Measurements from ENCODE around the gene CORO1C. TPM values are rescaled to one million over a fixed set of nuclear protein-coding genes. Genes with fewer than 3 reads are reported as not detected.
"Not testable (repeated sequence)": the region's sequence is repeated elsewhere in the genome, so short reads cannot be mapped to it uniquely, and the experiment has no call there.

Gene CORO1C
- total RNA-seq, 1 donor from 2014 or later: 107 TPM

DNA sequence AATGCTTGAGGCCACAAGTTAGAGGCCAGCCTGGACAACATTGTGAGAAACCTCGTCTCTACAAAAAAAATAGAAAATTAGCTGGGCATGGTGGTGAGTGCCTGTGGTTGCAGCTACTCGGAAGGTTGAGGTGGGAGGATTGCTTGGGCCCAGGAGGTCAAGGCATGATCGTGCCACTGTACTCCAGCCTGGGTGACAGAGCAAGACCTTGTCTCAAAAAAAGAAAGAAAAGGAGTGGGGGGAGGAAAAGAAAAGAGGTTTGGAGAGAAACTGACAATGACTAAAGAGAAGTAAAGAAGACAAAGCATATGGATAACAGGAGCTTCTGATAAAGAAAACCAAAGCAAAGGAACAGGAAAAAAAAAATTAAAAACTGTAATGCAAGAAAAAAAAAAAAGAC lies 60.2 kb downstream of the CORO1C start:
- ATAC-seq: no peak

GRCh38 chr12:108670066-108670631 lies 61.2 kb downstream of the CORO1C start:
- no peak for ATAC-seq

GRCh38 chr12:108668542-108668941 lies 62.8 kb downstream of the CORO1C start:
- no peak for ATAC-seq

- ATAC-seq: no peak
These were observed 63.3 kb downstream of the CORO1C start for GRCh38 chr12:108668063-108668462.

GRCh38 chr12:108667349-108667748 lies 64.0 kb downstream of the CORO1C start:
- no peak for ATAC-seq

DNA sequence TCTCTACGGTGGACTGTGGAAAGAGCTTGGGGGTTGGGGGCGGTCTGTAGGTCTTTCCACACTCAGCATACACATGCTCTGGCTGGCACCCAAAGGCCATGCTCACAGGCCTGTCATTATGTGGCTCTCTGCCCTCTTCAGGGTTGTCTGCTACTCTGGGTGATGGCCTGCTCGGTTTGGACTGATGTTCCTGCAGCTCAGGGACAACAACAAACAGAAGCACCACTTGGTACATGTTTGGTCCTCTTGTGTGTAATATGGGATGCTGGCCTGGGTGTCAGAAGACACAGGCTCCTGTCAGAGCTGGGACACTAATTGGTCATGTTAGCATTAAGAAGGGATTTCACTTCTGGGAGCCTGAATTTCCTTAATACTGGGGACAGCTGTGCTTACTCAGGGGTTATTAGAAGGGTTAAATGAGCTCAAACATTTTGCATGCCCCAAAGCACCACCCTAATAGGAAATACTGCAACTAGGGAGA lies 64.9 kb downstream of the CORO1C start:
- ATAC-seq: no peak

DNA sequence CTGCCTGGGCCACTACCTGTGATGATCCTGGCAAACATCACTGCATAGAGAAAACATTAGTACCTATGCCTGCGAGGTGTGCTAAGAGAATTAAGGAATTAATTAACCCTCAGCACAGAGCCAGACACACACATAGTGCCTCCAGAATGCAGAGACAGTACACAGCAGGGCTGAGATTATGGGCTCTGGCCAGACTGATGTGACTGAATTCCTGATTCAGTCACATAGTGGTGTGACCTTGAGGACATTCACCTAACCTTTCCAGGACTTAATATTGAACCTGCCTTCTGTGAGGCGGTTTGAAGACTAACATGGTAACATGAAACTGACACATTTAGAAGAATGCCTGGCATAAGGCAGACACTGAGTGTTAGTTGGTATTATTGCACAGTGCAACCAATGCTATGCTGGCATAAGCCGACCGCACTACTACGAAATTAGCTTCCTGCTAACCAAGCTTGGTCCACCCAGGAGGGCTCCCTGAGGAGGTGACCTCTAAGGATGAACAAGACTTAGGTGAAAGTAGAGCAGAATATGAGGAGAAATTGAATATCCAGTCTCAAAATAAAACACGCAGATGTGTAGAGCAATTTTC lies 65.6 kb downstream of the CORO1C start:
- ATAC-seq: peak; percentile 11

DNA sequence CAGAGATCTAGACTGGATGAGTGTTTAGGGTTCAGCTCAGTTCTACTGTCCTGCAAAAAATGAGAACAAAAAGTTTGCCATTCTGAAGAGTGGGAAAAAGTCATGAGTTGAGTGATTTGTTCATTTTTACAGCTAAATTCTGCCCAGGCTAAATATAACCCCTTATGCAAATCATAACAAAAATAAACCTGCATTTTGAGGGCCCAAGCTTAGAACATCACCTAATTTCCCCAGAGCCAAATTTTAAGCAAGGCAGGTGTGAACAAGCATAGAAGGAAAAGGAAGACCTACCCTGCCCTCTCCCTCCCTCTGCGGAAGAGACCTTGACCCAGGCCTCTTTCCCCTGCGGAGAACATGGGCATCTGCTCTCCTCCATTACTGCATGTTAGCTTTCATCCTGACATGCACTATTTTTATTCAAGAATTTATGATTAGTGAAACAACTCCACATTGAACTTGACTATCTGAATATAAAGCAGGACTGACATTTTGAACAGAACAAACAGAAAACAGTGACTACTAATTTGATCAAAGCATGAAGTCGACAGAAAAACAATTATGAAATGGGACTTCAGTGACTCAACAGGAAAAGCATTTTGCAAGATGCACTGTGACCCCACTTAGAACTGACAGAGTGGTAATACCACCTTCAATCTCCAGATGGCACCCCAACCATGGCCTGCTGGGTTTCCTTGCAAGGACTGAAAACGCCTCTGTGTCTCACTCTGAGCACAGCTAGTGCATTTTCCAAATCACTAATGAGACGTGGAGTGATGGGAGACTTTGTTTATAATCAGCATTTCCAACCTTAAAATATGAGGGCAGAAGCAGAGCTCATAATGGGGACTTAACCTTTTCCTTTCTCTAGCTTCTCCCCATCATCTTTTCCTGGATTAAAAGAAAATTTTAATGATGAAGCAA lies 66.7 kb downstream of the CORO1C start:
- peak; percentile 98 for ATAC-seq

DNA sequence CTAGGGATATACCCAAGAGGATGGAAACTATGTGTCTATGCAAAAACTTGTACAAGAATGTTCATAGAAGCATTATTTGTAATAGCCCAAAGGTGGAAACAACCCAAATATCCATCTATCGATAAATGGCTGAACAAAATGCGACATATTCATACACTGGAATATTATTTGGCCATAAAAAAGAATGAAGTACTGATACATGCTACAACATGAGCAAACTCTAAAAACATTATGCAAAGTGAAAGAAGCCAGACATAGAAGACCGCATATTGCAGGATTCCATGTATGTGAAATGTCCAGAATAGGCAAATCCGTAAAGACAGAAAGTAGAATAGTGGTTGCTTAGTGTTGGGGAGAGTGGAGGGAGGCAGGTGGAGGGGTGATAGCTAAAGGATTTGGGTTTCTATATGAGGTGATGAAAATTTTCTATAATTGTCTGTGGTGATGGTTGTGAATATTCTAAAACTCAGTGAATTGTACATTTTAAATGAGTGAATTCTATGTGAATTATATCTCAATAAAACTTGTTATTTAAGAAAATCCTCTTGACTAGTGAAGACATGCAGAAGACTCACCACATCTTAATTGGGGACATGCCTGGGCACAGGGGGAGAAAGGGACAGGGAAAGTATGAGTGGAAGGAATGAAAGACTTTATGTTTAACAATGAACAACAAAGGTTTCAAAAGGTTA lies 67.8 kb downstream of the CORO1C start:
- no peak for ATAC-seq

DNA sequence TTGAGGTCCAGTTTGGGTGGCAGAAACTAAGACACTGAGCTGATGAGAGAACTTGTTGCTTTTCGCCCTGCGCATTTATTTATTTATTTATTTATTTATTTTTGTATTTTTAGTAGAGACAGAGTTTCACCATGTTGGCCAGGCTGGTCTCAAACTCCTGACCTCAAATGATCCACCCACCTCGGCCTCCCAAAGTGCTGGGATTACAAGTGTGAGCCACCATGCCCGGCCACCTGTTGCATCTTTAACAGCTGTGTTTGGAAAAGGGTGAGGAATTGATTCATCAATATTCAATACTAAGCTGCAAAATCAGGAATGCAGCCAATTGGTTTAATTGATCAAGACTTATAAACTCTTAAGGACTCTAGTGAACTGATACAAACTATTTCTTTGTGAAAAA lies 73.2 kb downstream of the CORO1C start:
- ATAC-seq: not testable (repeated sequence)

DNA sequence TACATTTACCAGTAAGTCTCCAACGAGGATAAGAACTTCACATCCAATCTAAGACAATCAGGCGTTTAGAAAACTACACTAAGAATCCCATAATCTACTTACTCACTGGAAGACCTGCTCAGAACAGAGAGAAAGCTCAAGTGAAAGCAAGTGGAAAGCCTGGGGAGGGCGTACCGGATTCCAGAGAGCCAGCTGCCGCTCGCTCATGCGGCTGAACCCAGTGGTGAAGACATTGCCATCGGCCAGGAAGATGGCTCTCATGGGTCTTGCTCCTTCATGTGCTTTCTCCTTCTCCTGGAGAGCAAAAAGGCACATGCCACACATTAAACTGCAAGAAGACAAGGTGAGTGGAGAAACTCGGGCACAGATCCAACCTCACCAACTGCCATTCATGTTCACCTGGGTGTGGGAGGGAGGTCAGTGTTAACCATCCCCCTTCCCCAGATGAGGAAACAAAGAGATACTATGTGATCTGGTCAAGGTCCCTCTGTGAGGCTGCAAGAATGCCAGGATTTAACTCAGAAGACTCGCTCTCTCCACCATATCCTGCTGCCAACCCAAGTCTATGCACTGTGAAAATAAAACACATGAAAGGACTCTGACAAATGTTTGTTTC lies 74.1 kb downstream of the CORO1C start:
- ATAC-seq: no peak

- not testable (repeated sequence) for ATAC-seq
These were observed 75.1 kb downstream of the CORO1C start for GRCh38 chr12:108656247-108656646.

DNA sequence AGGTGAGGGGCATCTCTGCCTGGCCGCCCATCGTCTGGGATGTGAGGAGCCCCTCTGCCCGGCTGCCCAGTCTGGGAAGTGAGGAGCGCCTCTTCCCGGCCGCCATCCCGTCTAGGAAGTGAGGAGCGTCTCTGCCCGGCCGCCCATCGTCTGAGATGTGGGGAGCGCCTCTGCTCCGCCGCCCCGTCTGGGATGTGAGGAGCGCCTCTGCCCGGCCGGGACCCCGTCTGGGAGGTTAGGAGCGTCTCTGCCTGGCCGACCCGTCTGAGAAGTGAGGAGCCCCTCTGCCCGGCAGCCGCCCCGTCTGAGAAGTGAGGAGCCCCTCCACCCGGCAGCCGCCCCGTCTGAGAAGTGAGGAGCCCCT lies 75.5 kb downstream of the CORO1C start:
- not testable (repeated sequence) for ATAC-seq

- ATAC-seq: not testable (repeated sequence)
These were observed 76.7 kb downstream of the CORO1C start for GRCh38 chr12:108654622-108655021.

GRCh38 chr12:108653922-108654321 lies 77.4 kb downstream of the CORO1C start:
- no peak for ATAC-seq

GRCh38 chr12:108653082-108653516 lies 78.2 kb downstream of the CORO1C start:
- ATAC-seq: no peak

- ATAC-seq: no peak
These were observed 81.2 kb downstream of the CORO1C start for GRCh38 chr12:108650083-108650482.

DNA sequence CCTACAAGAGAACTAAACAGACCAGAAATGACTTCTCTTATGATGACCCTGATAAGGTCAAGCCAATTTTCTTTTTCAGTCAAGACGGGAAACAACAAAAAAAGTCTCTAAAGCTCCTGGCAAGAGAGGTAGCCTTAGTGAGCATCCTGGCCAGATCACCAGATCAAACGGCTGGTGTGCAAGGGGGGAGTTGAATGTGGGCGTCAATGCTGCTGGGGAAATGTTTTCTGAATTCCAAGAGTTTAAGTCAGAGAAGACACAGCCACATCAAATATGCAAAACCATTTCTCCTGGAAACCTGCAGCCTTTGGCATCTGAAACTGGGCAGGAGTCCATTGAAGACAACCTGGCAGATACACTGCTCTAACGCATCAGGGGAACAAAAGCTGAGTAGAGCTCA lies 81.6 kb downstream of the CORO1C start:
- ATAC-seq: no peak

- ATAC-seq: no peak
These were observed 82.2 kb downstream of the CORO1C start for GRCh38 chr12:108649126-108649525.

DNA sequence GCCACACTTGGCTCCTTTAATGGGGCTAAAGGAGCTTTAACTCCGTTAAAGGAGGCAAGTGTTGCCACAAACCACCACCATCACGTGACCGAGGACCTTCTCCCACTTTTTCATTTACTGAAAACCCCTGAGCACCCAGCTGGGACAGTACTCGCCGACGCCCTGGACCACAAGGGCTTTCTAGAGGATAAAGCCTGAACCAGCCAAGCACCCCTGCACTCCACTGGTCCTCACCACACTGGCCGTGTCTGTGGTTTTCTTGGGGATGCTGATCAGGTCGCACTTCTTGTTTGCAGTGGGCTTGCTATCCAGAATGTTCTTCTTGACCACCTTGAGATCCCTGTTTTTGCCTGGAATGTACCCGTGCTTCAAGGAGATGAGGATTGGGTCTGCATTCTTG lies 82.9 kb downstream of the CORO1C start:
- ATAC-seq: no peak

DNA sequence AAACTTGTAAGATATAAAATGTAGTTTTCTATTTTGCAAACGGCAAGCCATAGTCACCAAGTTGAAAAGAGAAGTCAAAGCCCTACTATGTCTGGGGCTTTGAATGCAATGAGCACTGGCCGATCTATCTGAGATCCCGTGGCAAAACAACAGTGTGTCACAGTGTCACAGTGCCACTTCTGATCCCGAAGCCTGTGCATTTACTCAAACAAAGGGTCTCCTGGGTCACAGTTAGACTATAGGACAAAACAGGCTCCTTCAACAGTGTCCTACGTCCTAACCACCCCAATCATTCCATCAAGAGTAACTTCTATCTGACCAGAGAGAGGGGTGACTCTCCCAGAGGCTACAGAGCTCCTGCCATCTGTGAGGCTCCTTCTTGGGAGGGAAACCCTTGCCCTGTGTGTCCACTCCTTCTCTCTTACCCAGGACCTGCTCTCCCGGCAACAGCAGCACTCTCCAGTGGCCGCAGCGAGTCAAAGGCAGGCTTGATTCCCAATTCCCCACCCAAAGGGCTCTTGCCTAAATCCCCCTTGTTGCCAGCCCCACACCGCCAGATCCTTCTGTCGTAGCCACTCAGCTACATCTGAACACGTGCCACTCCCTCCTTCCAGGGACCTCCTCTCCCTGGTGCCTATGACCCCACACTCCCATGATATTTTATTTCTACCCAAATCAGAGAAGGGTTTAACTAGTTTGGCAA lies 83.6 kb downstream of the CORO1C start:
- ATAC-seq: no peak
